ENCODE results near the gene UVRAG. TPM values are rescaled to one million over a fixed set of nuclear protein-coding genes. Genes with fewer than 3 reads are reported as not detected.

The UVRAG gene
- total RNA-seq, 4 donors from 2014 or later: 27.1 to 35.9 (median 31.0) TPM

DNA sequence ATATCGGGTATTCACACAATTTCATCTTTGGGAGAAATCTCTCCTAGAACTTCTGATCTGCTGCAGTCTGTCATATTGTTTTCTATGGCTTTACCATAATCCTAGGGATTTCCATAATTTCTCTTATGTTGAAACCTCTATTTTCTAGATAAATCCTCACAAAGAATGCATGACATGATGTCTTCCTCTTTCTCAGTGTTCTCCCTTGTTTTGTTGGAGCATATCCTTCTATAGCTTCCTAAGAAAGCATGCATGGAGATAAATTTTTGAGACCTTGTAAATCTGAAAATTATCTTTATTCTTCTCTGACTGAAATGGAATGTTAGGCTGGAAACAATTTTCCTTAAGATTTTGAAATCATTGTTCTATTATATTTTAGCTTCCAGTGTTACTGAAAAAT is 275.8 kb downstream of the UVRAG start:
- intact Hi-C loops (cut with DNase I): no loop called here
- WGBS, 2 donors: 100% methylated on average over 1 of the region's 1 CpG
- no peak for DNase-seq
- H3K4me1 ChIP-seq: peaks cover 0 to 4% of the 10 kb centered on the region in 2 donors
- no peaks in the 10 kb centered on the region for H3K27me3 ChIP-seq
- H3K36me3 ChIP-seq: no peaks in the 10 kb centered on the region
- TF ChIP-seq, protein P1, sequence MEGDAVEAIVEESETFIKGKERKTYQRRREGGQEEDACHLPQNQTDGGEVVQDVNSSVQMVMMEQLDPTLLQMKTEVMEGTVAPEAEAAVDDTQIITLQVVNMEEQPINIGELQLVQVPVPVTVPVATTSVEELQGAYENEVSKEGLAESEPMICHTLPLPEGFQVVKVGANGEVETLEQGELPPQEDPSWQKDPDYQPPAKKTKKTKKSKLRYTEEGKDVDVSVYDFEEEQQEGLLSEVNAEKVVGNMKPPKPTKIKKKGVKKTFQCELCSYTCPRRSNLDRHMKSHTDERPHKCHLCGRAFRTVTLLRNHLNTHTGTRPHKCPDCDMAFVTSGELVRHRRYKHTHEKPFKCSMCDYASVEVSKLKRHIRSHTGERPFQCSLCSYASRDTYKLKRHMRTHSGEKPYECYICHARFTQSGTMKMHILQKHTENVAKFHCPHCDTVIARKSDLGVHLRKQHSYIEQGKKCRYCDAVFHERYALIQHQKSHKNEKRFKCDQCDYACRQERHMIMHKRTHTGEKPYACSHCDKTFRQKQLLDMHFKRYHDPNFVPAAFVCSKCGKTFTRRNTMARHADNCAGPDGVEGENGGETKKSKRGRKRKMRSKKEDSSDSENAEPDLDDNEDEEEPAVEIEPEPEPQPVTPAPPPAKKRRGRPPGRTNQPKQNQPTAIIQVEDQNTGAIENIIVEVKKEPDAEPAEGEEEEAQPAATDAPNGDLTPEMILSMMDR (IDR thresholded peaks at IDR 0.05): no peak
- no peak for TF ChIP-seq POLR2A (IDR thresholded peaks at IDR 0.05)
- no peak overlapping the region for H3K4me3 ChIP-seq (replicated peaks in 1 of 3)
- no peaks in the 10 kb centered on the region for H3K9me3 ChIP-seq
- H3K27ac ChIP-seq: no peak overlapping the region

DNA sequence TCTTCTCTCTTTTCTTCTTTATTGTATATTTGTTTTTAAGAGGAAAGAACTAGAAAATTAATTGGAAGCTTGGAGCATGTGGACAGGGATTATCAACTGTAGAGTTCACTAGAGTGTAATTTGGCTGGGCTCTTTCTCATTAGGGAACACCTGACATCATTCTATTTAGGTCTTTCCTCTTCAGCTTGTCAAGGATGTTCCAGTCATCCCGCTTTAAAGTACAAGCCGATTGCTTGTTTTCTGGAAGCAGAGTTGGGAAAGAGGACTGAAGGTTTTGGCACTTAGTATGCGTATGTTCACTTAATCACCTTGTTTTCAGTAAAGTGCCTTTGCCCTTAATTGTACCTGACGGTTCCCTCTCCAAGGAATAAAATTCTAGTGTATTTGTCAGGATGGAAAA is 279.7 kb downstream of the UVRAG start:
- no peak for DNase-seq
- WGBS, 2 donors: 84 to 88% methylated on average over 4 of the region's 4 CpGs
- Histone ChIP-seq H3K27me3 (no peaks in the 10 kb centered on the region), H3K27ac (no peak overlapping the region), H3K36me3 (no peaks in the 10 kb centered on the region), H3K4me1 (no peaks in the 10 kb centered on the region), H3K4me3 (replicated peaks in 1 of 3) (no peak overlapping the region), H3K9me3 (no peaks in the 10 kb centered on the region)
- TF ChIP-seq, protein P1 (IDR thresholded peaks at IDR 0.05): no peak
- intact Hi-C loops (cut with DNase I): no loop called here

DNA sequence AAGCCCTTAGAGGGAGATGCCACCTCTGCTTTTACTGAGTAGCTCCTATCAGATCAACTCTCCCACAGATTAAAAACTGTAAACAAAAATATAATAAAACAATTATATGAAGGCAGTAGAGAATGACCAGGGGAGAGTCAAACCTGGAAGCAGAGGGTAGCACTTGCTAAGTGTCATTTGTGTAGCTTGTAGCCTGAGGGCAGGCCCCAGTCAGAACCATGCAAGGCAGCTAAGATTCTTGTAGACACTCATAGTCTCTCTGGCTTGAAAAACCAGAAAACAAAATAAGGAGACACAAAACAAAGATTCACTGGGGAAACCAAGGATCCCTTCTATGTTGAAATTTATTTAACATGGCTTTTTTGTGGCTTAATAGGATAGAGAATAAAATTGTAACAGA is 280.9 kb downstream of the UVRAG start:
- Histone ChIP-seq H3K27me3 (no peaks in the 10 kb centered on the region), H3K4me1 (no peaks in the 10 kb centered on the region), H3K27ac (no peak overlapping the region), H3K9me3 (no peaks in the 10 kb centered on the region), H3K4me3 (replicated peaks in 1 of 3) (no peak overlapping the region), H3K36me3 (no peaks in the 10 kb centered on the region)
- TF ChIP-seq POLR2A (IDR thresholded peaks at IDR 0.05): no peak
- TF ChIP-seq, protein P1 (IDR thresholded peaks at IDR 0.05): no peak
- DNase-seq: no peak
- intact Hi-C loops (cut with DNase I): no loop called here

DNA sequence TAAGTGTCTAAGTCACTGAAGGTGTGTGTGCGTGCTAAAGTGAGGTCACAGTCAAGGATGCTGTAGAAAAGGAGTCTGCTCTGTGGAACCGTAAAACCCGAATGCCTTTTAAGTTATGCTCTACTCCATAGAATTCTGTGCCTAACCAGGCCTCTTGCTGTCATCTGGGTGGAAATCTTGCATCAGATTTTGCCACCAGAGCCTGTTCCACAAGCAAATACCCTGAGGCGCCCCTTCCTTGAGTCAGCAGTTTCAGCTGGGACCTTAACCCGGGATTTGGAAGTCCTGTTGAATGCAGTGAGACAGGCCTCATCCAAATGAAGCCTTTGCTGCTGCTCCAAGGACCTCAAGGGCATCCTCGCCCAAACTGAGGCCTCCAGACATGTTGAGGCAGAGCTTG is 281.5 kb downstream of the UVRAG start:
- H3K4me3 ChIP-seq (replicated peaks in 1 of 3): no peak overlapping the region
- 99% methylated on average over 6 of the region's 6 CpGs for WGBS, 2 donors
- TF ChIP-seq POLR2A (IDR thresholded peaks at IDR 0.05): no peak
- TF ChIP-seq, protein P1 (IDR thresholded peaks at IDR 0.05): no peak
- DNase-seq: no peak
- intact Hi-C loops (cut with DNase I): no loop called here
- H3K27ac ChIP-seq: no peak overlapping the region
- no peaks in the 10 kb centered on the region for H3K9me3 ChIP-seq
- no peaks in the 10 kb centered on the region for H3K4me1 ChIP-seq
- no peaks in the 10 kb centered on the region for H3K36me3 ChIP-seq
- H3K27me3 ChIP-seq: no peaks in the 10 kb centered on the region

DNA sequence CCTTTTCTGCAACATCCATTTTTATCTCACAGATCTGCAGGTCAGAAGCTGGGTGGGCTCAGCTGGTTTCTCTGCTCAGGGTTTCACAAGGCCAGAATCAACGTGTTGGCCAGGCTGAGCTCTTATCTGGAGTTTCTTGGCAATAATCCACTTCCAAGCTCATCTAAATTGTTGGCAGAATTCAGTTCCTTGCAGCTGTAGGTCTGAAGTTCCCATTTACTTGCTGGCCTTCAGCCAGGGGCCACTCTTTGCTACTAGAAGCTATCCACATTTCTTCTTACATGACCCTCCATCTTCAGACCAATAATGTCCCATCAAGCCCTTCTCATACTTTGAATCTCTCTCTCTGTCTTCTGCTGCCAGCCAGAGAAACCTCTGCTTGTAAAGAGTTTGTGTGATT is 287.8 kb downstream of the UVRAG start:
- peak; percentile 10 to 27 for DNase-seq
- intact Hi-C loops (cut with DNase I): no loop called here
- Histone ChIP-seq H3K4me1 (peaks cover 0 to 8% of the 10 kb centered on the region in 2 donors), H3K27ac (no peak overlapping the region), H3K4me3 (replicated peaks in 1 of 3) (no peak overlapping the region), H3K36me3 (no peaks in the 10 kb centered on the region), H3K27me3 (no peaks in the 10 kb centered on the region), H3K9me3 (no peaks in the 10 kb centered on the region)
- TF ChIP-seq POLR2A (IDR thresholded peaks at IDR 0.05): no peak
- TF ChIP-seq, protein P1 (IDR thresholded peaks at IDR 0.05): no peak
- 0 to 23% methylated on average over 1 of the region's 1 CpG for WGBS, 2 donors
